IMR-90 (cell line): ENCODE measurements around the gene SERPINA3. TPM values are rescaled to one million over a fixed set of nuclear protein-coding genes. Genes with fewer than 3 reads are reported as not detected.

Experiments
- ATAC-seq: fragments of 200-7000 bp; cut with Tn5 transposase; 2 replicates; pipeline ENCODE4 v1.9.1; 2020; ENCODE audit warnings: low read depth, mild to moderate bottlenecking, moderate library complexity
- BruUV-seq: library from RNA; stranded (reverse); fragments of 400-500 nt; replicated peaks from 2 replicates; lab custom pipeline; 2021; lab: Mats Ljungman, UMichigan
- CTCF ChIA-PET: fragments of 300-600 bp; formaldehyde crosslinking; extraction: SDS; loops from one replicate; lab custom pipeline; 2021; ENCODE audit warnings: antibody characterized with exemption; lab: Yijun Ruan, JAX
- POLR2A ChIA-PET: fragments of 300-600 bp; sonication (Branson Sonifier 250); formaldehyde crosslinking; loops from one replicate; lab custom pipeline; 2022; ENCODE audit warnings: antibody characterized with exemption; ENCODE audit not compliant: unreplicated experiment; lab: Charles Lee
- DNase-seq: peaks from one replicate; pipeline ENCODE4 v3.0.0; 2013
- H2AFZ ChIP-seq: replicated peaks from 2 replicates; pipeline ENCODE3; 2013; ENCODE audit warnings: low read length, mild to moderate bottlenecking; ENCODE audit not compliant: poor library complexity
- H2AK5ac ChIP-seq: 2 replicates; pipeline ENCODE4 v1.6.1; 2013; ENCODE audit warnings: low read depth, low read length, inconsistent platforms
- H2AK9ac ChIP-seq: replicated peaks from 2 replicates; pipeline ENCODE3; 2013; ENCODE audit warnings: mild to moderate bottlenecking, low read depth, low read length, moderate library complexity; ENCODE audit not compliant: poor library complexity
- H2BK120ac ChIP-seq: 2 replicates; pipeline ENCODE4 v1.6.1; 2013; ENCODE audit warnings: low read depth, low read length, inconsistent platforms
- H2BK15ac ChIP-seq: 3 replicates; pipeline ENCODE4 v1.6.1; 2013; ENCODE audit warnings: low read depth, low read length, inconsistent platforms
- H2BK20ac ChIP-seq: 2 replicates; pipeline ENCODE4 v1.6.1; 2013; ENCODE audit warnings: low read depth, mild to moderate bottlenecking, inconsistent platforms, low read length, moderate library complexity
- H2BK5ac ChIP-seq: 2 replicates; pipeline ENCODE4 v1.6.1; 2013; ENCODE audit warnings: mild to moderate bottlenecking, low read depth, low read length, inconsistent platforms; ENCODE audit not compliant: poor library complexity, severe bottlenecking
- H3K14ac ChIP-seq: replicated peaks from 2 replicates; pipeline ENCODE4 v1.6.1; 2013; ENCODE audit warnings: low read depth, low read length, inconsistent platforms
- H3K18ac ChIP-seq: 2 replicates; pipeline ENCODE4 v1.6.1; 2013; ENCODE audit warnings: low read depth, low read length, control low read depth
- H3K23ac ChIP-seq: 2 replicates; pipeline ENCODE4 v1.6.1; 2013; ENCODE audit warnings: low read depth, low read length, inconsistent platforms
- H3K27ac ChIP-seq: 2 replicates; pipeline ENCODE4 v1.5.1; 2013; ENCODE audit warnings: mild to moderate bottlenecking, control low read depth, low read length; ENCODE audit not compliant: insufficient read depth
- H3K27me3 ChIP-seq: 2 replicates; pipeline ENCODE4 v1.6.1; 2013; ENCODE audit warnings: low read length; ENCODE audit not compliant: control insufficient read depth, insufficient read depth
- H3K36me3 ChIP-seq: 2 replicates; pipeline ENCODE4 v1.6.1; 2013; ENCODE audit warnings: low read length, mixed read lengths; ENCODE audit not compliant: control insufficient read depth, insufficient read depth
- H3K4ac ChIP-seq: 2 replicates; pipeline ENCODE4 v1.6.1; 2013; ENCODE audit warnings: low read depth, low read length, inconsistent platforms
- H3K4me1 ChIP-seq: 2 replicates; pipeline ENCODE4 v1.6.1; 2013; ENCODE audit warnings: low read length, mixed read lengths; ENCODE audit not compliant: control insufficient read depth, insufficient read depth
- H3K4me2 ChIP-seq: 2 replicates; pipeline ENCODE4 v1.6.1; 2013; ENCODE audit warnings: low read depth, mild to moderate bottlenecking, control low read depth, low read length, moderate library complexity
- H3K4me3 ChIP-seq: 2 replicates; pipeline ENCODE4 v1.5.1; 2013; ENCODE audit warnings: low read depth, mild to moderate bottlenecking, control low read depth, low read length, moderate library complexity; ENCODE audit not compliant: insufficient read depth
- H3K56ac ChIP-seq: 2 replicates; pipeline ENCODE4 v1.6.1; 2013; ENCODE audit warnings: low read length, inconsistent platforms; ENCODE audit not compliant: insufficient read depth; ENCODE audit errors: extremely low read depth
- H3K79me1 ChIP-seq, 2 experiments: 2 replicates each; pipeline ENCODE4 v1.6.1; 2013; ENCODE audit warnings: low read length in 2 of 2, inconsistent platforms in 1 of 2, low read depth in 1 of 2
- H3K9ac ChIP-seq: 2 replicates; pipeline ENCODE4 v1.6.1; 2013; ENCODE audit warnings: low read depth, low read length, control low read depth
- H3K9me1 ChIP-seq: 2 replicates; pipeline ENCODE4 v1.6.1; 2013; ENCODE audit warnings: low read length, inconsistent platforms; ENCODE audit not compliant: insufficient read depth
- H3K9me3 ChIP-seq: 2 replicates; pipeline ENCODE4 v1.6.1; 2013; ENCODE audit warnings: low read length; ENCODE audit not compliant: control insufficient read depth, insufficient read depth
- H4K20me1 ChIP-seq: 2 replicates; pipeline ENCODE4 v1.6.1; 2013; ENCODE audit warnings: low read length, inconsistent platforms; ENCODE audit not compliant: insufficient read depth
- H4K5ac ChIP-seq: 2 replicates; pipeline ENCODE4 v1.6.1; 2013; ENCODE audit warnings: mild to moderate bottlenecking, low read depth, low read length, control low read depth
- H4K8ac ChIP-seq, 2 experiments: 2 replicates each; pipeline ENCODE4 v1.6.1; 2013; ENCODE audit warnings: low read depth in 2 of 2, low read length in 2 of 2, control low read depth in 1 of 2, inconsistent platforms in 1 of 2
- H4K91ac ChIP-seq: 2 replicates; pipeline ENCODE4 v1.6.1; 2013; ENCODE audit warnings: low read depth, low read length, inconsistent platforms; ENCODE audit not compliant: insufficient read depth
- CEBPB ChIP-seq: IDR thresholded peaks from 2 replicates; pipeline ENCODE4 v1.6.1; 2012; ENCODE audit warnings: low read depth, low read length, improper control_type of control experiment
- MAFK ChIP-seq: IDR thresholded peaks from 2 replicates; pipeline ENCODE4 v1.6.1; 2012; ENCODE audit warnings: low read depth, low read length, improper control_type of control experiment
- WGBS, 2 experiments: methylation state at CpG; one replicate each; pipeline versions ENCODE4 v1.1.5 to v1.1.7; 2013; ENCODE audit warnings: missing lambda C conversion rate in 2 of 2; ENCODE audit not compliant: insufficient read length in 1 of 2; ENCODE audit errors: extremely low coverage in 2 of 2; 5-methylcytosine and 5-hydroxymethylcytosine counted together
- dilution Hi-C: fragments of 300-500 bp; cut with HindIII; formaldehyde crosslinking; loops from one replicate; pipeline ENCODE4 v1.14.3; 2018; ENCODE audit warnings: low sequenced_read_pairs; ENCODE audit not compliant: unreplicated experiment
- in situ Hi-C: fragments of 300-500 bp; cut with MboI; formaldehyde crosslinking; loops from 3 replicates; pipeline ENCODE4 v1.14.3; 2019; ENCODE audit warnings: low sequenced_read_pairs, inconsistent platforms, mixed read lengths
- intact Hi-C: fragments of 100-400 bp; cut with micrococcal nuclease; formaldehyde crosslinking; loops from 2 replicates; pipeline ENCODE4 v1.10.0; 2022
- polyA plus RNA-seq, 3 experiments: library from polyadenylated mRNA; depleted of rRNA; stranded (reverse); fragments of >200 nt; gene quantifications; 2 replicates each; pipeline ENCODE4 v1.2.3, GENCODE V29; 2012; ENCODE audit warnings: low replicate concordance in 1 of 3
- total RNA-seq: library from RNA; depleted of rRNA; stranded (reverse); fragments of >200 nt; gene quantifications from 2 replicates; pipeline ENCODE4 v1.2.3, GENCODE V29; 2012
- TF ChIP-seq, protein P1 (sequence below): fragments of 150-350 bp; IDR thresholded peaks from 2 replicates; pipeline ENCODE4 v1.6.1; 2016; ENCODE audit warnings: low read depth, mild to moderate bottlenecking, low read length, moderate library complexity, borderline replicate concordance

SERPINA3 gene
- total and polyA plus RNA-seq, 2 of the 4 experiments (the other 2 are of a cell fraction) = 0.36 to 0.48 TPM

DNA sequence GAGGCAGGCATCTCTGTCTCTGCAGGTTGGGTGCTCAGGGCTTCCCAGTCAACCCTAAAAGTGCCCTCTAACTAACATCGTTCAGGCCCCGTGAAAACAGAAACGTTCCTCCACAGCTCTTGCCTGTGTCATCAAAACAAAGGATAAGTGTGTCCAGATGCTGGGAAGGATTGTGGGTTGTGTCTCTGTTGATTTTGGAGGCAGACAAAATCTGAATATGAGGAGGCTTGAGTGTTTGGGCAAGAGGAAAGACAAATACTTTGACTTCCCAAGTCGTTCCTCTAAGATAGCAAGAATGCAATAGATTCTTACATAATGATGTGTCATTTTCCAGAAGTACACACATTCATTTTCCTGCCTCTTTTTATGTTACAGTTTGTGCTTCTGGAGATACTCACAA lies 52.9 kb downstream of the SERPINA3 start:
- dilution Hi-C loops = no loop called here
- Histone ChIP-seq H3K4me1 (peaks cover 2% of the 10 kb centered on the region; the same call in 1 of the 2 replicates), H3K18ac (no peak overlapping the region), H4K5ac (no peak overlapping the region), H2BK15ac (no peak overlapping the region), H4K91ac (no peak overlapping the region), H3K14ac (no peak overlapping the region), H3K23ac (no peak overlapping the region), H3K4me3 (no peak overlapping the region), H3K9me1 (no peaks in the 10 kb centered on the region), H3K27me3 (no peaks in the 10 kb centered on the region), H4K20me1 (no peaks in the 10 kb centered on the region), H3K27ac (no peak overlapping the region), H2AFZ (no peak overlapping the region), H4K8ac (no peak overlapping the region), H3K36me3 (no peaks in the 10 kb centered on the region), H3K9ac (no peak overlapping the region), H2BK20ac (no peak overlapping the region), H2BK5ac (no peak overlapping the region), H3K4me2 (peak overlapping the region; percentile 4; the same call in 1 of the 2 replicates), H3K79me1 (no peaks in the 10 kb centered on the region), H2AK9ac (no peak overlapping the region), H2AK5ac (no peak overlapping the region), H3K9me3 (no peaks in the 10 kb centered on the region), H3K56ac (no peak overlapping the region), H3K4ac (no peak overlapping the region), H2BK120ac (no peak overlapping the region)
- WGBS, 2 experiments = no CpG with 5 or more reads among the region's 4 CpGs
- ATAC-seq (peak; percentile 86), DNase-seq (peak; percentile 80)
- ChIA-PET POLR2A (no interaction called here), CTCF (no interaction called here)
- TF ChIP-seq MAFK (peak; percentile 28; the same call in 1 of the 2 replicates), CEBPB (peak; percentile 38; the same call in 1 of the 2 replicates)
- TF ChIP-seq, protein P1, sequence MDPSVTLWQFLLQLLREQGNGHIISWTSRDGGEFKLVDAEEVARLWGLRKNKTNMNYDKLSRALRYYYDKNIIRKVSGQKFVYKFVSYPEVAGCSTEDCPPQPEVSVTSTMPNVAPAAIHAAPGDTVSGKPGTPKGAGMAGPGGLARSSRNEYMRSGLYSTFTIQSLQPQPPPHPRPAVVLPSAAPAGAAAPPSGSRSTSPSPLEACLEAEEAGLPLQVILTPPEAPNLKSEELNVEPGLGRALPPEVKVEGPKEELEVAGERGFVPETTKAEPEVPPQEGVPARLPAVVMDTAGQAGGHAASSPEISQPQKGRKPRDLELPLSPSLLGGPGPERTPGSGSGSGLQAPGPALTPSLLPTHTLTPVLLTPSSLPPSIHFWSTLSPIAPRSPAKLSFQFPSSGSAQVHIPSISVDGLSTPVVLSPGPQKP = no peak
- in situ Hi-C loops = no loop called here
- no TSS peak for BruUV-seq
- intact Hi-C loops = loop anchor here (5.0 kb wide), 1 partner anchor 63 kb away; no protein-coding TSS in a partner anchor
